WTC11 (cell line): ENCODE results near the gene COA1. TPM values are rescaled to one million over a fixed set of nuclear protein-coding genes. Genes with fewer than 3 reads are reported as not detected.

Experiments
- ATAC-seq: fragments of 200-7000 bp; cut with Tn5 transposase; 2 replicates; pipeline ENCODE4 v1.10.0; 2021; ENCODE audit warnings: mild to moderate bottlenecking, moderate library complexity
- CTCF ChIA-PET: fragments of 300-600 bp; sonication (Branson Sonifier 250); formaldehyde crosslinking; loops from one replicate; lab custom pipeline; 2021; ENCODE audit warnings: antibody characterized with exemption; lab: Charles Lee
- POLR2A ChIA-PET: fragments of 350-600 bp; sonication (Branson Sonifier 250); formaldehyde crosslinking; loops from one replicate; lab custom pipeline; 2021; ENCODE audit warnings: antibody characterized with exemption; lab: Charles Lee
- DNase-seq: peaks from one replicate; pipeline ENCODE4 v3.0.0; 2021; ENCODE audit warnings: low spot score
- H3K27ac Mint-ChIP-seq: 2 replicates; pipeline ENCODE4 v1.8.0; 2021; ENCODE audit warnings: mixed read lengths
- H3K27me3 Mint-ChIP-seq: 2 replicates; pipeline ENCODE4 v1.8.0; 2021; ENCODE audit warnings: low read depth, mild to moderate bottlenecking, moderate library complexity, mixed read lengths
- H3K36me3 Mint-ChIP-seq: 2 replicates; pipeline ENCODE4 v1.8.0; 2021; ENCODE audit warnings: mixed read lengths
- H3K4me1 Mint-ChIP-seq: 2 replicates; pipeline ENCODE4 v1.8.0; 2022; ENCODE audit warnings: mixed read lengths
- H3K4me3 Mint-ChIP-seq: 2 replicates; pipeline ENCODE4 v1.8.0; 2021; ENCODE audit warnings: mild to moderate bottlenecking, moderate library complexity, mixed read lengths
- H3K9me3 Mint-ChIP-seq: 2 replicates; pipeline ENCODE4 v1.8.0; 2021; ENCODE audit warnings: mixed read lengths
- ATF3 ChIP-seq: sonication (generic); formaldehyde crosslinking; conservative IDR thresholded peaks from 2 replicates; pipeline ENCODE4 v1.8.1; 2022; ENCODE audit warnings: mild to moderate bottlenecking, missing genetic modification reagents
- CREB1 ChIP-seq: sonication (generic); formaldehyde crosslinking; IDR thresholded peaks from 2 replicates; pipeline ENCODE4 v1.8.0; 2023; ENCODE audit warnings: mild to moderate bottlenecking, missing genetic modification reagents
- E2F5 ChIP-seq: sonication (generic); formaldehyde crosslinking; IDR thresholded peaks from 2 replicates; pipeline ENCODE4 v1.8.1; 2022; ENCODE audit warnings: mild to moderate bottlenecking, moderate library complexity, missing genetic modification reagents
- ELF4 ChIP-seq: sonication (generic); formaldehyde crosslinking; IDR thresholded peaks from 2 replicates; pipeline ENCODE4 v1.8.1; 2022; ENCODE audit warnings: low read depth, mild to moderate bottlenecking, moderate library complexity, missing genetic modification reagents
- ERG ChIP-seq: fragments of 250-450 bp; sonication (Bioruptor Pico); IDR thresholded peaks from 2 replicates; pipeline ENCODE4 v1.8.0; 2021; ENCODE audit warnings: mild to moderate bottlenecking
- ETV6 ChIP-seq: sonication (generic); formaldehyde crosslinking; IDR thresholded peaks from 2 replicates; pipeline ENCODE4 v1.8.1; 2022; ENCODE audit warnings: mild to moderate bottlenecking, missing genetic modification reagents
- GRHL2 ChIP-seq: fragments of 250-450 bp; sonication (Bioruptor Pico); IDR thresholded peaks from 2 replicates; pipeline ENCODE4 v1.8.0; 2022; ENCODE audit warnings: mild to moderate bottlenecking, moderate library complexity; ENCODE audit not compliant: insufficient replicate concordance, severe bottlenecking
- IRF1 ChIP-seq: sonication (generic); formaldehyde crosslinking; IDR thresholded peaks from 2 replicates; pipeline ENCODE4 v1.8.0; 2023; ENCODE audit warnings: missing genetic modification reagents
- KAT7 ChIP-seq: sonication (generic); formaldehyde crosslinking; IDR thresholded peaks from 2 replicates; pipeline ENCODE4 v1.8.1; 2023; ENCODE audit warnings: missing genetic modification reagents, mild to moderate bottlenecking, borderline replicate concordance
- MAX ChIP-seq: sonication (generic); formaldehyde crosslinking; IDR thresholded peaks from 2 replicates; pipeline ENCODE4 v1.8.0; 2022; ENCODE audit warnings: mild to moderate bottlenecking, missing genetic modification reagents
- RELA ChIP-seq: sonication (generic); formaldehyde crosslinking; IDR thresholded peaks from 2 replicates; pipeline ENCODE4 v1.8.1; 2022; ENCODE audit warnings: missing genetic modification reagents, mild to moderate bottlenecking, borderline replicate concordance
- SOX15 ChIP-seq: fragments of 250-450 bp; sonication (Bioruptor Pico); IDR thresholded peaks from 2 replicates; pipeline ENCODE4 v1.9.0; 2021; ENCODE audit warnings: mild to moderate bottlenecking
- TP53 ChIP-seq: sonication (generic); formaldehyde crosslinking; IDR thresholded peaks from 2 replicates; pipeline ENCODE4 v1.8.1; 2023; ENCODE audit warnings: mild to moderate bottlenecking, missing genetic modification reagents
- USF2 ChIP-seq: sonication (generic); formaldehyde crosslinking; IDR thresholded peaks from 2 replicates; pipeline ENCODE4 v1.8.1; 2023; ENCODE audit warnings: mild to moderate bottlenecking, missing genetic modification reagents, moderate library complexity
- ZBTB21 ChIP-seq: sonication (generic); formaldehyde crosslinking; IDR thresholded peaks from 2 replicates; pipeline ENCODE4 v1.8.1; 2023; ENCODE audit warnings: mild to moderate bottlenecking, missing genetic modification reagents, borderline replicate concordance
- ZMAT4 ChIP-seq: fragments of 250-450 bp; sonication (Bioruptor Pico); IDR thresholded peaks from 2 replicates; pipeline ENCODE4 v1.9.0; 2021; ENCODE audit warnings: mild to moderate bottlenecking
- ZNF232 ChIP-seq: sonication (generic); formaldehyde crosslinking; IDR thresholded peaks from 2 replicates; pipeline ENCODE4 v1.8.0; 2022; ENCODE audit warnings: mild to moderate bottlenecking, missing genetic modification reagents
- ZNF317 ChIP-seq: sonication (generic); formaldehyde crosslinking; IDR thresholded peaks from 2 replicates; pipeline ENCODE4 v1.8.1; 2023; ENCODE audit warnings: low read depth, mild to moderate bottlenecking, moderate library complexity, missing genetic modification reagents, borderline replicate concordance
- ZNF423 ChIP-seq: fragments of 250-450 bp; sonication (Bioruptor Pico); IDR thresholded peaks from 2 replicates; pipeline ENCODE4 v2.1.2; 2022; ENCODE audit warnings: mild to moderate bottlenecking, moderate library complexity
- ZNF512 ChIP-seq: sonication (generic); formaldehyde crosslinking; IDR thresholded peaks from 2 replicates; pipeline ENCODE4 v1.8.1; 2022; ENCODE audit warnings: missing genetic modification reagents, borderline replicate concordance
- ZNF671 ChIP-seq: fragments of 250-450 bp; sonication (Bioruptor Pico); IDR thresholded peaks from 2 replicates; pipeline ENCODE4 v1.8.0; 2021; ENCODE audit warnings: mild to moderate bottlenecking
- total RNA-seq: library from RNA; stranded (reverse); gene quantifications from 3 replicates; pipeline ENCODE4 v1.2.3, GENCODE V29; 2021

Gene COA1
- total RNA-seq, 1 experiment from 2014 or later = 132 TPM

GRCh38 chr7:43700646-43701499, 28.4 kb downstream of the COA1 start:
- Mint-ChIP-seq H3K9me3 (peaks cover 28% of the 10 kb centered on the region), H3K36me3 (peaks cover 29% of the 10 kb centered on the region)
- CTCF ChIA-PET = interaction anchor here (0.7 to 4.9 kb wide), 9 partner anchors 21 to 261 kb away, joined by 3 to 95 read pairs (median 4); partner anchors contain the start of gene STK17A
- TF ChIP-seq ZNF317 (0 out of 2 replicates have a peak, but pooled peaks have one; percentile 50), RELA (CRISPR knock-in tag) (no peak)
- TF ChIP-seq, all 79 proteins: peak for 1
- POLR2A ChIA-PET = interaction anchor here (1.9 kb wide), 1 partner anchor 118 kb away, joined by 6 read pairs; the partner anchor contains the start of gene STK17A
- DNase-seq = no peak
- peak; percentile 69 for ATAC-seq
- peaks cover 34% of the 10 kb centered on the region for H3K4me1 Mint-ChIP-seq
- no peak overlapping the region; the same call in 1 of the 2 replicates for H3K4me3 Mint-ChIP-seq
- peak overlapping the region; percentile 84 for H3K27ac Mint-ChIP-seq
- H3K27me3 Mint-ChIP-seq = no peaks in the 10 kb centered on the region

- no peak overlapping the region for H3K27ac Mint-ChIP-seq
- peaks cover 34% of the 10 kb centered on the region for H3K4me1 Mint-ChIP-seq
- ATAC-seq (no peak), DNase-seq (no peak)
- no peak overlapping the region for H3K4me3 Mint-ChIP-seq
- H3K27me3 Mint-ChIP-seq = no peaks in the 10 kb centered on the region
- no peak for TF ChIP-seq CREB1 (CRISPR knock-in tag)
- TF ChIP-seq ZNF671 (CRISPR knock-in tag) = no peak
- TF ChIP-seq SOX15 (CRISPR knock-in tag) = no peak
- TF ChIP-seq ZMAT4 (CRISPR knock-in tag) = no peak
- TF ChIP-seq E2F5 (CRISPR knock-in tag) = no peak
- no peak for TF ChIP-seq ZBTB21 (CRISPR knock-in tag)
- TF ChIP-seq ERG (CRISPR knock-in tag) = no peak
- no peak for TF ChIP-seq TP53 (CRISPR knock-in tag)
- no peak for TF ChIP-seq USF2 (CRISPR knock-in tag)
- TF ChIP-seq ELF4 (CRISPR knock-in tag) = no peak
- TF ChIP-seq KAT7 (CRISPR knock-in tag) = no peak
- TF ChIP-seq ZNF423 = no peak
- no peak for TF ChIP-seq MAX (CRISPR knock-in tag)
- TF ChIP-seq ATF3 (CRISPR knock-in tag) = no peak
- no peak for TF ChIP-seq IRF1 (CRISPR knock-in tag)
- no peak for TF ChIP-seq ZNF512 (CRISPR knock-in tag)
- TF ChIP-seq GRHL2 (CRISPR knock-in tag) = no peak
- no peak for TF ChIP-seq ETV6
- no peak for TF ChIP-seq ZNF232 (CRISPR knock-in tag)
- ChIA-PET POLR2A (interaction anchor here (1.9 kb wide), 1 partner anchor 117 kb away, joined by 6 read pairs; the partner anchor contains the start of gene STK17A), CTCF (interaction anchor here (0.5 to 4.9 kb wide), 20 partner anchors 13 to 759 kb away, joined by 3 to 95 read pairs (median 3); partner anchors contain the start of genes BLVRA and STK17A)
- H3K9me3 Mint-ChIP-seq = peaks cover 25% of the 10 kb centered on the region
- H3K36me3 Mint-ChIP-seq = peaks cover 21% of the 10 kb centered on the region
Measured at GRCh38 chr7:43700059-43700501, 29.2 kb downstream of the COA1 start.
